MM.1S (cell line): ENCODE measurements around the gene ZSCAN5A.
"Not testable (repeated sequence)": the region's sequence is repeated elsewhere in the genome, so short reads cannot be mapped to it uniquely, and the experiment has no call there.

Source experiments
- DNase-seq: peaks from one replicate; pipeline ENCODE4 v3.0.0-alpha.2; 2015
- H2AFZ ChIP-seq: fragments of 300-600 bp; sonication (generic); 2 replicates; pipeline ENCODE4 v1.6.0; 2016; ENCODE audit warnings: antibody characterized with exemption, low read length
- H3F3A ChIP-seq: fragments of 300-600 bp; sonication (generic); 2 replicates; pipeline ENCODE4 v1.6.1; 2016; ENCODE audit warnings: mild to moderate bottlenecking, antibody characterized with exemption, low read length, moderate library complexity, mixed read lengths; ENCODE audit not compliant: insufficient read depth
- H3K27ac ChIP-seq: fragments of 300-600 bp; sonication (generic); 2 replicates; pipeline ENCODE4 v1.5.1; 2016; ENCODE audit warnings: mild to moderate bottlenecking, low read length
- H3K27me3 ChIP-seq: fragments of 300-600 bp; sonication (generic); replicated peaks from 2 replicates; pipeline ENCODE4 v1.6.0; 2016; ENCODE audit warnings: low read length; ENCODE audit not compliant: insufficient read depth
- H3K36me3 ChIP-seq: fragments of 300-600 bp; sonication (generic); replicated peaks from 2 replicates; pipeline ENCODE4 v1.6.1; 2016; ENCODE audit warnings: mild to moderate bottlenecking, low read length, mixed read lengths; ENCODE audit not compliant: insufficient read depth
- H3K4me1 ChIP-seq: fragments of 300-600 bp; sonication (generic); 2 replicates; pipeline ENCODE4 v1.6.1; 2016; ENCODE audit warnings: low read length, mixed read lengths
- H3K4me2 ChIP-seq: fragments of 300-600 bp; sonication (generic); 2 replicates; pipeline ENCODE4 v1.6.0; 2016; ENCODE audit warnings: low read depth, low read length
- H3K4me3 ChIP-seq: fragments of 300-600 bp; sonication (generic); 2 replicates; pipeline ENCODE4 v1.5.1; 2016; ENCODE audit warnings: low read length, mixed read lengths
- H3K79me2 ChIP-seq: fragments of 300-600 bp; sonication (generic); 2 replicates; pipeline ENCODE4 v1.6.1; 2016; ENCODE audit warnings: mixed run types, low read length, mixed read lengths
- H3K9ac ChIP-seq: fragments of 300-600 bp; sonication (generic); 2 replicates; pipeline ENCODE4 v1.6.1; 2016; ENCODE audit warnings: low read length, mixed read lengths
- H3K9me2 ChIP-seq: fragments of 300-600 bp; sonication (generic); replicated peaks from 2 replicates; pipeline ENCODE4 v1.6.1; 2016; ENCODE audit warnings: mild to moderate bottlenecking, low read length, mixed read lengths; ENCODE audit not compliant: insufficient read depth
- H3K9me3 ChIP-seq: fragments of 300-600 bp; sonication (generic); replicated peaks from 2 replicates; pipeline ENCODE4 v1.6.1; 2016; ENCODE audit warnings: mild to moderate bottlenecking, low read length, mixed read lengths; ENCODE audit not compliant: insufficient read depth
- H4K20me1 ChIP-seq: fragments of 300-600 bp; sonication (generic); 2 replicates; pipeline ENCODE4 v1.6.1; 2016; ENCODE audit warnings: mild to moderate bottlenecking, low read length, moderate library complexity, mixed read lengths; ENCODE audit not compliant: insufficient read depth
- EZH2 ChIP-seq: fragments of 300-600 bp; sonication (generic); optimal IDR thresholded peaks from 2 replicates; pipeline ENCODE3; 2017; ENCODE audit warnings: low read depth, mild to moderate bottlenecking, antibody characterized with exemption, low read length, mixed read lengths
- EZH2phosphoT487 ChIP-seq: fragments of 300-600 bp; sonication (generic); IDR thresholded peaks from 2 replicates; pipeline ENCODE4 v1.6.1; 2018; ENCODE audit warnings: antibody characterized with exemption, low read length
- TF ChIP-seq, protein P1 (sequence below): fragments of 300-600 bp; sonication (generic); IDR thresholded peaks from 2 replicates; pipeline ENCODE4 v1.5.1; 2016; ENCODE audit warnings: antibody characterized with exemption, low read length, mixed read lengths

ZSCAN5A gene

DNA sequence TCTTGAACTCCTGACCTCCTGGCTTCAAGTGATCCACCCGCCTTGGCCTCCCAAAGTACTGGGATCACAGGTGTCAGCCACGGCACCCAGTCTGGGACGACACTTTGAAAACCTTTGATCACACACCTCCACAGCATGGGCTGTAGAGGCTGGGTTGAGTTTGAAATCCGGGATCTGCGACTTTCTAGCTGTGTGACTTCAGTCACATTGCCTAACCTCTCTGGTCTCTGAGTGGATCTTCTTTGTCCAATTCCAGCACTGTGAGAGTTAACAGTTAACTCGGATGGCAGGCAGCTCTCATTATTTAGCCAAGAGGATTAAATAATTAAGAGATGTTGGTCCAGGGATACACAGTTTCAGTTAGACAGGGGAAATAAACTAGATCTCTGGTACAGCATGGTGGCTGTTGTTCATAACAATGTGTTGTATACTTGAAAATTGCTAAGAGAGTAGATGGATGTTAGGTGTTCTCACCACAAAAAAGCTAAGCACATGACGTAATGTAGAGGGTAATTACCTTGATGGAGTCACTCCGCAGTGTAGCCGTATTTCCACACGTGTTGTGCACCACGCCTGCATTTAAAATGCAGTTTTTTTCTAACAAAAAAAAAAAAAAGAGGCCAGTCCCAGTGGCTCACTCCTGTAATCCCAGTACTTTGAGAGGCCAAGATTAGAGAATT, 136.9 kb downstream of the ZSCAN5A start:
- H3K4me2 ChIP-seq: no peak overlapping the region
- H2AFZ ChIP-seq: no peak overlapping the region
- H3K9me2 ChIP-seq: no peaks in the 10 kb centered on the region
- H4K20me1 ChIP-seq: no peaks in the 10 kb centered on the region
- no peak overlapping the region for H3K4me3 ChIP-seq
- H3K79me2 ChIP-seq: no peaks in the 10 kb centered on the region
- no peak overlapping the region for H3K27ac ChIP-seq
- no peaks in the 10 kb centered on the region for H3K9me3 ChIP-seq
- H3F3A ChIP-seq: no peaks in the 10 kb centered on the region
- H3K36me3 ChIP-seq: no peaks in the 10 kb centered on the region
- peaks cover 77% of the 10 kb centered on the region for H3K27me3 ChIP-seq
- DNase-seq: no peak
- TF ChIP-seq, protein P1, sequence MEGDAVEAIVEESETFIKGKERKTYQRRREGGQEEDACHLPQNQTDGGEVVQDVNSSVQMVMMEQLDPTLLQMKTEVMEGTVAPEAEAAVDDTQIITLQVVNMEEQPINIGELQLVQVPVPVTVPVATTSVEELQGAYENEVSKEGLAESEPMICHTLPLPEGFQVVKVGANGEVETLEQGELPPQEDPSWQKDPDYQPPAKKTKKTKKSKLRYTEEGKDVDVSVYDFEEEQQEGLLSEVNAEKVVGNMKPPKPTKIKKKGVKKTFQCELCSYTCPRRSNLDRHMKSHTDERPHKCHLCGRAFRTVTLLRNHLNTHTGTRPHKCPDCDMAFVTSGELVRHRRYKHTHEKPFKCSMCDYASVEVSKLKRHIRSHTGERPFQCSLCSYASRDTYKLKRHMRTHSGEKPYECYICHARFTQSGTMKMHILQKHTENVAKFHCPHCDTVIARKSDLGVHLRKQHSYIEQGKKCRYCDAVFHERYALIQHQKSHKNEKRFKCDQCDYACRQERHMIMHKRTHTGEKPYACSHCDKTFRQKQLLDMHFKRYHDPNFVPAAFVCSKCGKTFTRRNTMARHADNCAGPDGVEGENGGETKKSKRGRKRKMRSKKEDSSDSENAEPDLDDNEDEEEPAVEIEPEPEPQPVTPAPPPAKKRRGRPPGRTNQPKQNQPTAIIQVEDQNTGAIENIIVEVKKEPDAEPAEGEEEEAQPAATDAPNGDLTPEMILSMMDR: no peak
- no peak for TF ChIP-seq EZH2
- no peak for TF ChIP-seq EZH2phosphoT487
- no peaks in the 10 kb centered on the region for H3K4me1 ChIP-seq
- H3K9ac ChIP-seq: no peak overlapping the region

DNA sequence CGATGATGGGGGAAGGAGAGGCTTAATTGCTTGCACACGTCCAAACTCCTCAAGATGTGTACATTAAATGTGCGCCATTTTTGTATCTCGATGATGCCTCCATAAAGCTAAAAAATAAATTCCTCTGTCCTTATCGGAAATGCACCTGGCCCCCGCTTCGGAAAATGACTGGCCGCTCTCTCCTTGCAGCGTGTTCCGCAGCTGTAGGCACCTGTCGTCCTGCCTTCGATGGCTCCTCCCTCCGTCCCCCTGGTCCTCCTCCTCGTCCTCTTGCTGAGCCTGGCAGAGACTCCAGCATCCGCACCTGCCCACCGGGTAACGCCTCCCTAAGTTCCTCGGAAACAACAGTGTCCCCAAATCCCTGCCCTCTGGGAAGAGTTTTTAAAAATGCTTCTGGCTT, 137.8 kb downstream of the ZSCAN5A start:
- Histone ChIP-seq H3K9ac (no peak overlapping the region), H3F3A (no peaks in the 10 kb centered on the region), H3K4me1 (no peaks in the 10 kb centered on the region), H3K4me3 (no peak overlapping the region), H3K9me2 (no peaks in the 10 kb centered on the region), H3K27me3 (peaks cover 68% of the 10 kb centered on the region), H3K36me3 (no peaks in the 10 kb centered on the region), H3K4me2 (no peak overlapping the region), H2AFZ (no peak overlapping the region), H3K79me2 (no peaks in the 10 kb centered on the region), H3K27ac (no peak overlapping the region), H3K9me3 (no peaks in the 10 kb centered on the region), H4K20me1 (no peaks in the 10 kb centered on the region)
- no peak for DNase-seq
- TF ChIP-seq EZH2phosphoT487: no peak

DNA sequence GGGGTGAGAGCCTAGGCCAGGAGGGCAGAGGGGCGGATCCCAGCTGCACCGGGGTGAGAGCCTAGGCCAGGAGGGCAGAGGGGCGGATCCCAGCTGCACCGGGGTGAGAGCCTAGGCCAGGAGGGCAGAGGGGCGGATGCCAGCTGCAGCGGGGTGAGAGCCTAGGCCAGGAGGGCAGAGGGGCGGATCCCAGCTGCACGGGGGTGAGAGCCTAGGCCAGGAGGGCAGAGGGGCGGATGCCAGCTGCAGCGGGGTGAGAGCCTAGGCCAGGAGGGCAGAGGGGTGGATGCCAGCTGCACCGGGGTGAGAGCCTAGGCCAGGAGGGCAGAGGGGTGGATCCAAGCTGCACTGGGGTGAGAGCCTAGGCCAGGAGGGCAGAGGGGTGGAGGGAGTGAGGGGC, 138.3 kb downstream of the ZSCAN5A start:
- not testable (repeated sequence) for H3K27ac ChIP-seq, H3K4me3 ChIP-seq, H3K9me3 ChIP-seq, H3K9me2 ChIP-seq, H3K79me2 ChIP-seq, DNase-seq, H3K36me3 ChIP-seq, H3F3A ChIP-seq, H3K9ac ChIP-seq, H3K4me2 ChIP-seq, H2AFZ ChIP-seq, H4K20me1 ChIP-seq, H3K4me1 ChIP-seq
- peaks cover 65% of the 10 kb centered on the region for H3K27me3 ChIP-seq

DNA sequence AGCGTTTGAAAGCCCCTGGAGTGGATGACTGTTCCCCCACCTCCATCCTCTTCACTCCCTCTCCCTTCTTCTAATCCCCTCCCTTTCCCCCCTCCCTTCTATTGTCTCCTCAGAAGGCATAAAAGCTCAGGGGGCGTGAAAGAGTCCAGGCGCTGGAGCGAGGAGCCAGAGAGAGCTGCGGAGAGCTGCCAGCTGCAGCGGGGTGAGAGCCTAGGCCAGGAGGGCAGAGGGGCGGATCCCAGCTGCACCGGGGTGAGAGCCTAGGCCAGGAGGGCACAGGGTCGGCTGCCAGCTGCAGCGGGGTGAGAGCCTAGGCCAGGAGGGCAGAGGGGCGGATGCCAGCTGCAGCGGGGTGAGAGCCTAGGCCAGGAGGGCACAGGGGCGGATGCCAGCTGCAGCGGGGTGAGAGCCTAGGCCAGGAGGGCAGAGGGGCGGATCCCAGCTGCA, 138.8 kb downstream of the ZSCAN5A start, which contains the start of gene GALP:
GALP (plus strand) TSS at position 148 of the 447 bp plus-strand sequence. CDS start 1,101 bp downstream, outside the sequence.
- H3K4me2 ChIP-seq, H3K9ac ChIP-seq, H3K79me2 ChIP-seq, H3K27ac ChIP-seq, H3K9me2 ChIP-seq, H2AFZ ChIP-seq, H3K36me3 ChIP-seq, DNase-seq, H3K4me3 ChIP-seq, H3F3A ChIP-seq, H3K9me3 ChIP-seq, H4K20me1 ChIP-seq, H3K4me1 ChIP-seq: not testable (repeated sequence)
- H3K27me3 ChIP-seq: peaks cover 65% of the 10 kb centered on the region

DNA sequence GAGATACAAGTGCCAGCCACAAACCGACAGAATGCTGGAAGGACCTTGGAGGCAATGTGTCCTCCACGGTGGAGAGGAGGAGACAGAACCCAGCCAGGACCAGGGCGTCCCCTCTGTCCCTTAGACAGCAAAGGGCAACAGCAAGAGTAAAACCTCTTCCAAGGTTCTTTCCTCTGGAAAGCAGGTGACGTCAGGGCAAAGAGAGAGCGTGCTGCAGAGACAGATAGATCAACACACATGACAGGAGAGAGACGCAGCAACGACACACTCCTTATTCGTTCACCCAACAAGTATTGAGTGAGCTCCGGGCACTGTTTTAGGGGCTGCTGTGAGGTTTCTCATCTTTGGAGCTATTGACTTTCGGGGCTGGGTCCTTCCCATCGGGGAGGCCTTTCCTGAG, 140.1 kb downstream of the ZSCAN5A start:
- DNase-seq: no peak
- TF ChIP-seq, protein P1: no peak
- TF ChIP-seq EZH2phosphoT487: no peak
- TF ChIP-seq EZH2: no peak
- Histone ChIP-seq H3K79me2 (no peaks in the 10 kb centered on the region), H3K9me3 (no peaks in the 10 kb centered on the region), H3K36me3 (no peaks in the 10 kb centered on the region), H3F3A (no peaks in the 10 kb centered on the region), H2AFZ (no peak overlapping the region), H3K4me3 (no peak overlapping the region), H3K27me3 (peaks cover 56% of the 10 kb centered on the region), H3K4me2 (no peak overlapping the region), H4K20me1 (no peaks in the 10 kb centered on the region), H3K27ac (no peak overlapping the region), H3K4me1 (no peaks in the 10 kb centered on the region), H3K9me2 (no peaks in the 10 kb centered on the region), H3K9ac (no peak overlapping the region)
